Adrenal gland (tissue), 12 donors: ENCODE results near the gene KMT5C. TPM values are rescaled to one million over a fixed set of nuclear protein-coding genes. Genes with fewer than 3 reads are reported as not detected.
A peak's percentile ranks its signal among the peaks of the same experiment; 100 is the strongest.

ENCODE experiments used
- DNase-seq, 7 donors: peaks; one replicate each; pipeline ENCODE4 v3.0.0-alpha.2; 2019 to 2020
- H3K27ac ChIP-seq, 5 donors: fragments of 200-600 bp; sonication (generic) in 4 of 5; 1 replicate in 3 of 5; 2 replicates in 2 of 5; pipeline versions ENCODE4 v1.5.1 to v1.8.0; 2016 to 2020; ENCODE audit warnings: mild to moderate bottlenecking in 1 of 5
- H3K27me3 ChIP-seq: fragments of 200-600 bp; 2 replicates; pipeline ENCODE4 v1.8.0; 2021
- H3K36me3 ChIP-seq, 2 donors: fragments of 200-600 bp; replicated peaks in 1 of 2; 1 replicate in 1 of 2; 2 replicates in 1 of 2; pipeline versions ENCODE4 v1.5.1 to v1.8.0; 2018 to 2022
- H3K4me1 ChIP-seq, 2 donors: fragments of 200-600 bp; replicated peaks in 1 of 2; 1 replicate in 1 of 2; 2 replicates in 1 of 2; pipeline versions ENCODE4 v1.5.1 to v1.8.0; 2018 to 2021
- H3K4me3 ChIP-seq, 4 donors: fragments of 200-600 bp; sonication (generic) in 3 of 4; one replicate each; pipeline ENCODE4 v1.5.1; 2016 to 2018
- H3K9me3 ChIP-seq, 3 donors: fragments of 200-600 bp; sonication (generic) in 1 of 3; replicated peaks in 1 of 3; 1 replicate in 2 of 3; 2 replicates in 1 of 3; pipeline versions ENCODE4 v1.5.1 to v1.8.0; 2016 to 2021
- CTCF ChIP-seq, 6 experiments: fragments of 450-650 bp in 4 of 6; fragments of 200-600 bp in 2 of 6; sonication (generic) in 1 of 6; IDR thresholded peaks; 1 replicate in 5 of 6; 2 replicates in 1 of 6; pipeline versions ENCODE4 v1.5.1 to v1.8.0; 2016 to 2021; ENCODE audit warnings: antibody characterized with exemption in 6 of 6, mild to moderate bottlenecking in 2 of 6, moderate library complexity in 1 of 6
- POLR2A ChIP-seq, 2 donors: fragments of 450-650 bp; IDR thresholded peaks; one replicate each; pipeline ENCODE4 v1.6.1; 2017; ENCODE audit warnings: antibody characterized with exemption in 2 of 2, mild to moderate bottlenecking in 2 of 2, moderate library complexity in 1 of 2
- WGBS, 4 donors: extraction: QIAGEN DNeasy Blood & Tissue Kit in 2 of 4; methylation state at CpG; one replicate each; pipeline versions ENCODE4 v1.1.5 to v1.1.7; 2013 to 2017; 5-methylcytosine and 5-hydroxymethylcytosine counted together
- intact Hi-C, 2 donors: fragments of 100-400 bp; cut with DNase I; formaldehyde crosslinking; loops; one replicate each; pipeline versions ENCODE4 v1.14.1 to v1.15.0; 2022 to 2023
- polyA plus RNA-seq, 3 donors: library from polyadenylated mRNA; stranded (reverse); fragments of 200-250 nt in 2 of 3; fragments of 350-450 nt in 1 of 3; fragmentation: Illumina TruSeq in 1 of 3; extraction: RNeasy Lipid Tissue Mini Kit (QIAGEN cat#74804) in 1 of 3; gene quantifications; one replicate each; pipeline ENCODE4 v1.2.3, GENCODE V29; 2013 to 2014
- total RNA-seq, 9 donors: library from RNA; depleted of rRNA in 4 of 9; stranded (reverse); fragments of >200 nt in 4 of 9; fragments of 120-200 nt in 1 of 9; fragmentation: NEBNext Ultra II Directional in 1 of 9; extraction: Animal tissue kit (Norgen Biotek cat#: 25700) in 1 of 9; gene quantifications; one replicate each; pipeline versions ENCODE4 v1.1.0 to v1.2.4, GENCODE V29; 2013 to 2023
- donor health status: healthy with polysubstance abuse.
- donor health status: Bipolar disorder and iron deficiency.
- donor health status: DM: yes; HTN: yes; CAD: no.
- donor health status: DM: no; HTN: no; CAD: no.
- donor health status: DM: no; HTN: no; CAD: no.
- donor health status: DM: yes; HTN: yes; CAD: no.

Gene KMT5C
- total and polyA plus RNA-seq, 12 donors = 1.4 to 56.7 (median 15.4) TPM

- peak in 6 of 7 donors; percentile 53 to 61 (median 58) for DNase-seq
- peaks cover 3 to 8% of the 10 kb centered on the region in 2 donors for H3K4me1 ChIP-seq
- H3K27ac ChIP-seq = no peak overlapping the region
Measured at GRCh38 chr19:55345818-55346724, 6.4 kb downstream of the KMT5C start.

GRCh38 chr19:55346725-55347441 lies 7.2 kb downstream of the KMT5C start:
- H3K27ac ChIP-seq = no peak overlapping the region
- 87 to 96% (median 91%) methylated on average over 11 to 41 of the region's 41 CpGs for WGBS, 4 donors
- H3K36me3 ChIP-seq = peaks cover 0 to 21% of the 10 kb centered on the region in 2 donors
- H3K4me3 ChIP-seq = no peak overlapping the region
- intact Hi-C loops = no loop called here
- no peaks in the 10 kb centered on the region for H3K9me3 ChIP-seq
- TF ChIP-seq CTCF (IDR thresholded peaks at IDR 0.05) = no peak
- no peak for TF ChIP-seq POLR2A (IDR thresholded peaks at IDR 0.05)
- no peak for DNase-seq
- no peaks in the 10 kb centered on the region for H3K4me1 ChIP-seq
- H3K27me3 ChIP-seq = peaks cover 9% of the 10 kb centered on the region

More at GRCh38 chr19:55345818-55346724, 6.4 kb downstream of the KMT5C start:
- Histone ChIP-seq H3K27me3 (peaks cover under 1% of the 10 kb centered on the region), H3K36me3 (peaks cover 0 to 21% of the 10 kb centered on the region in 2 donors), H3K4me3 (no peak overlapping the region), H3K9me3 (no peaks in the 10 kb centered on the region)
- intact Hi-C loops = no loop called here
- TF ChIP-seq CTCF (IDR thresholded peaks at IDR 0.05) (no peak), POLR2A (IDR thresholded peaks at IDR 0.05) (no peak)
- 80 to 87% (median 86%) methylated on average over 25 to 43 of the region's 43 CpGs for WGBS, 4 donors

- H3K9me3 ChIP-seq = no peaks in the 10 kb centered on the region
- no peaks in the 10 kb centered on the region for H3K4me1 ChIP-seq
- peaks cover 0 to 14% of the 10 kb centered on the region in 2 donors for H3K36me3 ChIP-seq
- intact Hi-C loops = no loop called here
- WGBS, 4 donors = 30 to 87% (median 85%) methylated on average over 2 to 10 of the region's 10 CpGs
- no peak for DNase-seq
- TF ChIP-seq POLR2A (IDR thresholded peaks at IDR 0.05) (no peak), CTCF (IDR thresholded peaks at IDR 0.05) (no peak)
- peaks cover 15% of the 10 kb centered on the region for H3K27me3 ChIP-seq
- no peak overlapping the region for H3K4me3 ChIP-seq
- H3K27ac ChIP-seq = no peak overlapping the region
Measured at GRCh38 chr19:55347442-55348009, 7.8 kb downstream of the KMT5C start.
